NAMALWA (cell line): Measurements from ENCODE around the gene ZNF557.

Experiments
- DNase-seq: peaks from one replicate; pipeline ENCODE4 v3.0.0-alpha.2; 2015; ENCODE audit warnings: low spot score

Gene ZNF557

DNA sequence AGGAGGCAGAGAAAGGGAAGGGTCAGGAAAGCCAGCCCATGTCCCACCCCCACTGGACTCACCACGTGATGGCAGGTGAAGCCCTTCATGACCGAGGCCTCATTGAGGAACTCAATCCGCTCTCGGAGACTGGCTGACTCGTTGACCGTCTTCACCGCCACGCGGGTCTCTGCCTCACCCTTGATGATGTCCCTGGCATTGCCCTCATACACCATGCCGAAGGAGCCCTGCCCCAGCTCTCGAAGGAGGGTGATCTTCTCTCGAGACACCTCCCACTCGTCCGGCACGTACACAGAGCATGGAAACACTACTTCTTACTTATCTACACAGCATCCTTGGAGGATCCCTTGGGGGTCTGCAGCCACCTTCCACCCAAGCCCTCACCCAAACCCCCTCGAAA, 55.7 kb downstream of the ZNF557 start:
- DNase-seq: no peak

DNA sequence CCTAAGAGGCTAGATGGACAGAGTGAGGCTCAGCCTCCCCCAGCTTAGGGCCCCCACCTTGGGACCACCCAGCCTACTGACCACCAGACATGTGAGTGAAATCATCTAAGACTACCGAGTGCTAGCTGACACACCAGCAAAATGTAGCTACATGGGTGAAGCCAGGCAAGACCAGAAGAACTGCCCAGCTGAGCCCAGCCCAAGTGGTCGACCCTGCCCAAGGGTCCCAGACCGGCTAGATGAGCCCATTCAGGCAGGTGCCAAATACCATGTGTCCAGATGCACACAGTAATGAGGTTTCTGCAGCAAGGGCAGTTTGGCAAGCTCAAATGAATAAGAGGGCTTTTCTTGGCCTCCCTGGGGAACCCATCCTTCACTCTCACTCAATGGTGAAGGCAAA, 56.6 kb downstream of the ZNF557 start:
- no peak for DNase-seq

DNA sequence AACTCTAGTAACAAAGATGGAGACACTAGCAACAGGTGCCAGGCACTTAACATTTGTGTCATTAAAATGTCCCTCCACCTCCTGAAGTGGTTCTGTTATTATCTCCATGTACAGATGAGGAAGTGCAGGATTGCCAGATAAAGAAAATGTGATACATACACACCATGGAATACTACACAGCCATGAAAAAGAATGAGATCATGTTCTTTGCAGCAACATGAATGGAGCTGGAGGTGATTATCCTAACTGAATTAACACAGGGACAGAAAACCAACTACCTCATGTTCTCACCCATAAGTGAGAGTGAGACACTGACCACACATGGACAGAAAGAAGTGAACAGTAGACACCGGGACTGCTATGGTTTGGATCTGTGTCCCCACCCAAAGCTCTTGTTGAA, 60.5 kb downstream of the ZNF557 start:
- no peak for DNase-seq

DNA sequence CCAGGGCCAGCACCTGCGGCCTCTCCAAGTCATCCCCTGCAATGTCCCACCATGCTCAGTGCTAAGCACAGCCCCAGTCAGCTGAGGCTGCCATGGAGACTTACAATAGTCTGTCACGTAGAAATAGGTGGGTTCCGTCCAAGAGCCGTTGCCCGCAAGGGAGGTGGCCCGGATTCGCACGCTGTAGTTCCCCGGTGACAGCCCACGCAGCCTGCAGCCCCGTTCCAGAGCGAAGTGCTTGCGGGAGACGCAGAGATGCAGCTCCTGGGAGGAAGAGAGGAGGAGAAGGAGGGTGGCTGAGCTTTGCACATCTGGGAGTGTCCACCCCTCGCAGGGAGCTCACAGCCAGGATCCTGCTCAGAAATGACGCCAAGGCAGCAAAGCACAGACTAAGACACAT, 62.6 kb downstream of the ZNF557 start:
- no peak for DNase-seq

DNA sequence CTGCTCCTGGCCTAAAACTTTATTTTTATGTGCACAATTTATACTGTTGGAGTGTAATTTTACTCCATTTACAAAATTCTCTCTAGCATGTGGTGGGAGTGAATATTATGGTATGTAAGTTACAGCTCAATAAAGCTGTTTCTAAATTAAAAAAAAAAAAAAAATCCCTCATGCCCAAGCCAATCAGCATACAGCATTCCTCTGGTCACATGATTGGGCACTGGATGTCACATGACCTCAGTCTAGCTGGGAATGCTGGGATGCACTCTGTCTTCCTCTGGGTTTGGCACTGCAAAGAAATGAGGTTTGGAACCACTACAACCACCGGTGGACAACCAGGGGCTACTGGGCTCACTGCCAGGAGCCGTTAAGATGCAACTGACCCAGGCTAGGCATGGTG, 67.6 kb downstream of the ZNF557 start:
- DNase-seq: no peak
